HG02759 (cell line): ENCODE data around the gene PTGDS.
"Not testable (repeated sequence)": the region's sequence is repeated elsewhere in the genome, so short reads cannot be mapped to it uniquely, and the experiment has no call there.

ENCODE experiments used
- ATAC-seq: cut with Tn5 transposase; IDR thresholded peaks from one replicate; pipeline ENCODE4 v1.9.1; 2021; ENCODE audit warnings: mild to moderate bottlenecking, moderate library complexity; ENCODE audit not compliant: unreplicated experiment

Gene PTGDS

DNA sequence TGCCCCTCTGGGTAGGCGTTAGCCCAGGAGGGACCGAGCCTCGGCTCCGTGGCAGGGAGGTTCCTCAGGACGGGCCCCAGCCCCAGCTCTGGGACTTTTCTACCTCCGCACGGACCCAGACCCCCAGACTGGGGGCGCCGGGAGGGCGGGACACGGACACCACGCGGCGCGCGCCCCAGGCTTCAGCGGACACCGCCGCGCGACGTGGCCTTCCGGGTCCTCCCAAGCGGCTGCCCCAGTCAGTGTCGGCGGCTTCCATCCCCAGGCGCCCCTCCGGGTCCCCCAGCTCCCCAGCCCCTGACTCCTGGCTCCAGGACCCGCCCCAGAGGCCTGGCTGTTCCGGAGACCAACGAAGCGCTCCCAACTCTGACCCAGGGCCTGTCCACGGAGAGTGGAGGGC is 8.5 kb downstream of the PTGDS start:
- ATAC-seq = no peak

DNA sequence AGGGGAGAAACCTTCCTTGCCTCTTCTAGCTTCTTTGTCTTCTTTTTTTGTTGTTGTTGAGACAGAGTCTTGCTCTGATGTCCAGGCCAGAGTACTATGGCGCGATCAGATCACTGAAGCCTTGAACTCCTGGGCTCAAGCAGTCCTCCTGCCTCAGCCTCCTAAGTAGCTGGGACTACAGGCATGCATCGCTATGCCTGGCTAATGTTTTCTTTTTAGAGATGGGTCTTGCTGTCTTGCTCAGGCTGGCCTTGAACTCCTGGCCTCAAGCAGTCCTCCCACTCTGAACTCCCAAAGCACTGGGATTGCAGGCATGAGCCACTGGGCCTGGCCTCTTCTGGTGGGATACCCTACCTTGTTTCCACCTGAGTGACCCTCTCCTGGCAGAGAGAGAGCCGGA is 11.6 kb downstream of the PTGDS start:
- no peak for ATAC-seq

DNA sequence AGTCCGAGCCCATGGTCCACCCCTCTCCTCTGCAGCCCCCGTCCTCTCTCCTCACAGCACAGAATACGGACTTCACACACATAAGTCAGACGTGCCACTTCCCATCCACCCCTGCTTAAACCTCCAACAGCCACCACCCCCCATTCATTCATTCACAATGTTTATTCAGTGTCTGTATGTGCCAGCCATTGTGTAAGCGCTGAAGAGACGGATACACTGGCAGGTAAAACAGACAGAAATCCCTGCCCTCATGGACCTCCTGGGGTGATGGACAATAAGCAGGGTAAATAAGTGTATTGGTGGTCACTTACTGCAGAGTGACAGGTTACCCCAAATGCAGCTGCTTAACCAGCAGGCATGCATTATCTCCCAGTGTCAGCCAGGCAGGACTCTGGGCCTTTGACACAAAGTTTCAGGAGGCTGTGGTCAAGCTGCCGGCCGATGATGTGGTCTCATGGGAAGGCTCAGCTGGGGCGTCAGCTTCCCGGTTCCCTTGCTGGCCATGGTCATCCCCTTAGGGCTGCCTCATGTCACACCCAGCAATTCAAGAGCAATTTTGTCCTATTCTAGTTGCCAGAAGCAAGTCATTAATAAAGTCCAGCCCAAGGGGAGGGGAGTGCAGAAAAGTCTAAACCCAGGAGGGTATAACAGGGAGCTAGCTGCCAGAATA is 13.1 kb downstream of the PTGDS start:
- ATAC-seq = no peak

DNA sequence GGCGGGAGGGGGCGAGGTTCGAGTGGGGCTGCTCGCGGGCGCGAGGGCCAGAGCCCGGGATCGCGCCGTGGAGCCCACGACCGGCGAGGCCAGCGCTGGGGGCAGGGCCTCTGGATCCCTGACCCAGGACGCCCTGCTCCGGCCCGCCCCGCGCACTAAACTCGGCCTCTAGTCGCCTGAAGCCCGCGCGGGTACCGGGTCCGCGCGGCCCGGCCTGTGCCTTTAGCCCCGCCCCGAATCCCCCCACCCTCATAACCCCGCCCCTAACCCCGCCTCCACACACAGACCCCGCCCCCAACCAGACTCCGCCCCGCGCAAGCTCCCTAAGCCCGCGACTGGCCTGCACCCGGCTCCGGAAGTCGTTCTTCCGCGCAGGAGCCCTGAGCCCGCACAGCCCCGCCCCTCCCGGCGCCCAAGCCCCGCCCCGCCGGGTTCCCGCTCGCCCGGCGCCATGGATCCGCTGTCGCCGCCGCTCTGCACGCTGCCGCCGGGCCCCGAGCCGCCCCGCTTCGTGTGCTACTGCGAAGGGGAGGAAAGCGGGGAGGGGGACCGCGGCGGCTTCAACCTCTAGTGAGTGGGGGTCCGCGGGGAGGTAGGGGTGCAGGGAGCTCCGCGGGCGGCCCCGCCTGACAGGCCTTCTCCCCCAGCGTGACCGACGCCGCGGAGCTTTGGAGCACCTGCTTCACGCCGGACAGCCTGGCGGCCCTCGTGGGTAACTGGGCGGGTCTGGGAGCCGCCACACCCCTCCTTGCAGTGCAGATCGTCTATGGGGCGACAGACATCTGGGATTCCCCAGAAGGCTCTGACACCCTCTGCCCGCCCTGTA is 14.9 kb downstream of the PTGDS start, which contains the start of gene PAXX:
Gene PAXX (plus strand): TSS at position 430 of the 826 bp plus-strand sequence. CDS start 22 bp downstream, at position 452.
- ATAC-seq = peak; percentile 93

DNA sequence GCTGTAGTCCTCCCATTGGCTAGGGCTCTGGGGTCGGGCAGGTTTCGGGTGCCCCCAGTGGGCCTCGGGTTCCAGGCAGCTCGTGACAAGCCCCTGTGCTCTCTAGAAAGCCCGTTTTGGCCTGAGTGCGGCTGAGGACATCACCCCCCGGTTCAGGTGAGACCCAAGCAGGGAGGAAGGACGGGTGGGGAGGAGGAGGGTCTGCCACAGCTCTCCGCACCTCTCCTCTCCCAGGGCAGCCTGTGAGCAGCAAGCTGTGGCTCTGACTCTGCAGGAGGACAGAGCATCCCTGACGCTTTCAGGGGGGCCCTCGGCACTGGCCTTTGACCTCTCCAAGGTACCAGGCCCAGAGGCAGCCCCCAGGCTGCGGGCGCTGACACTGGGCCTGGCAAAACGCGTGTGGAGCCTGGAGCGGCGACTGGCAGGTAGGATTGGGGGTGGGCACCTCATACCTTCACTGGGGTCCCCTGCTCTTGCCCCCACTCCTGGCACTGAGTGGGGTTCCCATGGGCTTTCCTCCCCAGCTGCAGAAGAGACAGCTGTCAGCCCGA is 15.6 kb downstream of the PTGDS start:
- ATAC-seq = no peak

DNA sequence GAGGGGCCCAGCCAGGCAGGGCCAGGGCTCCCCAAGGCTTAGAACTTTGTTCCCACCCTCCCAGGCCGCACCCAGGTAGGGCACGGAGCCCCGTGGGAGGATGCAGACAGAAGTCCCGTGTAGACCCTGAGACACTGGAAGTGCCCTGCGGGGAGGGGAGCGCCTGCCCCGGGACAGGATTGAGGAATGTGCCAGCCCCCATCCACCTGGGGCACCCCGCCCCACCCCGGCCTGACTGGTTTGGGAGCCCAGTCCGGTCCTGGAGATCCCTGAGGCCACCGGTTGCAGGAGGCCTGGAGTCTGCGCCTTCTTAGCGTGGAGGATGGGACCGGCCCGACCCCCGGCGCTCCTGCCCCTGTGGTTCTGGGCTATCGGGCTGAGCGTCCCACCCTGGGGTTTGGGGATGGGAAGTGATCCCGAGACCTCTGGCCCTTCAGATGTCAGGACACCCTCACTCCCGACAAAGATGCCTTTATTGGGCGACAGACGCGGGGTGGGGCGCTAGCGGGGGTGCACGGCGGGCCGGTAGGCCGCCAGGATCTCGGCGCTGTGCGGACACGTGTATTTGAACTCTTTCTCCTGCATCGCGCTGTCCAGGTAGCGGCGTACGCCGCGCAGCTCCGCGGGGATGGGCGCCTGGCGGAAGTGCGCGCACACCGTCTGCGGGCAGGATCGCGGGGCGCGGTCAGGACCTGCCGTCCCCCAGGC is 17.0 kb downstream of the PTGDS start:
- no peak for ATAC-seq

DNA sequence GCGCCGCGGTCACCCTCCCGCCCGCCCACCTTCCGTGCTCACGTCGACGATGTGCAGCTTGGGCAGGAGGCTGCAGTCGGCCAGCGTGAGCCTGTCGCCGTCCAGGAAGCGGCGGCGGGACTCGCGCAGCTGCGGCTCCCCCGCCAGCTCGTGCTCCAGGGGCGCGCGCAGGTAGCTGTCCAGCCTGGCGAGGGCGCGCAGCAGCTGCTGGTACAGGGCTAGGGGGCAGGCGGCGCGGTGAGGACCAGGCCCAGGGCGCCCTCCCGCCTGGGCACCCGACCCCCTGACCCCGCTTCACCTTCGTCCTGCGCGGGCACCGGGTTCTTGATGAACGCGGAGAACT is 17.6 kb downstream of the PTGDS start:
- no peak for ATAC-seq

DNA sequence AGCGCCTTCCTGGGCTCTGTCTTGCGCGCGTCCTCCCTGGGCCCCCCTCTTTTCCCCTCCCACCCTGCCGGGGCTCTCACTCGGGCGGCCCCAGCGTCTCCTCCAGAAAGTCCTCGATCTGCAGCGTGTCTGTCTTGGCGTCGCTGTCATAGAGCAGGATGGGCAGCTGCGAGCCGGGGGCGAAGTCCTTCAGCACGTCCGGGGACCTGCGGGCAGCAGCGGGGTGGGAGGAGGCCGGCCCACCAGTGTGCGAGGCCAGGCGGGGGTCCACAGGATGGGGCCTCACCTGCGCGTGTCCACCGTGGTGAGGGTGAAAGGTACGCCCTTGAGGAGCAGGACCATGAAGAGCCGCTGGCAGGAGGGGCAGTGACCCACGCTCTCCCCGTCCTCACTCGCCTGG is 18.1 kb downstream of the PTGDS start:
- ATAC-seq = no peak

DNA sequence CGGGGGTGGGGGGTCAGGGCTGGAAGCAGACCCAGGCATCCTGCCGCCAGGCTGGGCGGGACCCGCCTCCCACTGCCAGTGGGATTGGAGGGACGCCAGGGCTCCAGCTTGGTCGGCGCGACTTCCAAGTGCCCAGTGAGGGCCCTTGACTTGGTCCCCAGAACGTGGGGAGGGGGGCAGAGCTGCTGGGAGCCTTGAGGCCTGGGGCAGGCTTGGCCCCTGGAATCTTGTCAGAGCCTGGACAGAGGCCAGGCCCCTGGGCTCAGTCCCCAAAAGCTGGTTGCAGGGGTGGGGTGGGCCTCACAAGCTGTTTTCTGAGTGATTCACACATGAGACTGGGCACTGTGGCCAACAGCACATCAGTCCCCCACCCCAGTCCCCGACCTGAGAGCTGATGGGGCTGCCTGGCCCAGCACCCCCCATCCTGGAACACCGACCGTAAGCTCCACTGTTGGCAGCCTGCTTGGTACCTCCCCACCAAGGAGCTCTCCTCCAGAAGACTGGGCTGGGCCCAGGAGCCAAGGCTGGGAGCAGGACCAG is 18.5 kb downstream of the PTGDS start:
- ATAC-seq = no peak

DNA sequence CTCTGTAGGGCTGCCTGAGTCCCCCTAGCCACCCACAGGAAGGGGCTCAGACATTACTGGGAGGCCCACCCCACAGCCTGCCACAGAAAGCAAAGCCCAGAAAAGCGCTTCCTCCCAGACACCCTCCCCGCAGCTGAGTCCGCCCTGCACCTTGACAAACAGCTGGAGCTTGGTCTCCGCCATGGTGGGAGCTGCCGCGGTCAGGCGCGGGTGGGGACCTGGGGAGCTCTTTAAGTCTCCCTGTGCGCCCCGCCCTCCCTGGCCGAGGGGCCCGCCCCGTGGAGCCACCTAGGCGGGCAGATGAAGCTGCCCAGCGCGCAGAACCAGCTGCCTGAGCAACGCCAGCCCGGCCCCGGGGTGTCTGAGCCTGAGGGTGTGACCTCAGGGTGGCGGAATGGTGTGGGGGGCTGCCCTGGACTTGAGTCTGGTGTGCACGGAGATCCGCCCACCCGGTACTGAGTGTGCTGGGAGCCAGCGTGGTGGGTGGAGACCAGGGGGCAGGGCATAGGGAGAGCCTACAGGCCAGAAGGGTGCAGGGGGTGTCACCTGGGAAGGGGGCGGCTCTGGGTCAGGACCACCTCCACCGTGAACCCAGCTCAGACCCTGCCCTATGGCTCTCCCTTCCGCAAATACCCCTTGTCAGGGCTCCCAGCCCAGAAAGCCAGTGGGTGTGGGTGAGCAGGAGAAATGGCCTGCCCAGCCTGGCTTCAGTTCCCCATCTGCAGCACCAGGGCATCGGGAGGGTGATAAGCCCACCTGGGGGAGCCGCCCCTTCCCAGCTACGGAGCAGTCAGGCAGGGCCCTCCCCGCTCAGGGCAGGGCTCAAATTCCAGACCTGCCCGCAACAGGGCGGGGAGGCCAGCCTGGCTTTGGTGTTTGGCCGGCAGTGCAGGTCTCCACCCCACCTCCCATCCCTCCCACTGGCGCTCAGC is 19.3 kb downstream of the PTGDS start, which contains the start of gene CLIC3:
Gene CLIC3 (minus strand): TSS at position 208 of the 932 bp plus-strand sequence. CDS start 25 bp downstream, at position 183.
- ATAC-seq = no peak

DNA sequence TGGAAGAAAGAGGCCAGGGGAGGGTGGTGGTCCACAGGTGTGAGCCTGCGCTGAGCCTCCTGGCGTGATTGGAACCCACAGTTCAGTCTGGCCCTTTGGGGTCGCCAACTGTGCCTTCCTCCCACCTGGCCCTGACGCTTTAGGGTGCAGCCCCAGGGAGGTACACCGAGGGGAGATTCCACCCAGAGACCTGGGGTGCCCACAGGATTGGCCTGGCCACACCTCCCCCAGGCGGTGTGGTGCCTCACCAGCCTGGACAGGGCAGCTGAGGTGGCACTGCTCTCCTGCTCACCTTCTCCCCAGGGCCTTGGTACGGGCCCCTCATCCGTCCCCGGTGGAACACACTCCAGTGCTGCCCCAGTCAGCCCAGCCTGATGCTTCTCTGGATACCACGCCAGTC is 20.1 kb downstream of the PTGDS start:
- no peak for ATAC-seq

DNA sequence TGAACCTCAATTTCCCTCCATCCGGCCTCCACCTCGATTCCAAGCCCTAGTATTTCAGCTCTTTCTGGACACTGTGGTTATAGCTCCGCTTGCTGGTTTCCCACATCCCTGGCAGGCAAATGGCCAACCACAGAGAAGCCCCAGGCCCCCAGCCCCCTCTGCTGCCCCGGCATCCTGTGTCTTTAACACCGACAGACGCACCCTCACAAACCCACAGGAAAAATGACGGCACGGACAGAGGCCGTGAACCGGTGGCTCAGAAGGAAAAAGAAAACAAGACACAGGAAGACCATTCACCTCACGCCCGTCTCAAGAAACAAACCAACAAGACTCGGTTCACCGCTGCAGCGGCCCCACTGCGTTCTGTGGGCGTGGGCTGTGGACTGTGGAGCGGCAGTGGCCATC is 20.5 kb downstream of the PTGDS start:
- ATAC-seq = no peak

DNA sequence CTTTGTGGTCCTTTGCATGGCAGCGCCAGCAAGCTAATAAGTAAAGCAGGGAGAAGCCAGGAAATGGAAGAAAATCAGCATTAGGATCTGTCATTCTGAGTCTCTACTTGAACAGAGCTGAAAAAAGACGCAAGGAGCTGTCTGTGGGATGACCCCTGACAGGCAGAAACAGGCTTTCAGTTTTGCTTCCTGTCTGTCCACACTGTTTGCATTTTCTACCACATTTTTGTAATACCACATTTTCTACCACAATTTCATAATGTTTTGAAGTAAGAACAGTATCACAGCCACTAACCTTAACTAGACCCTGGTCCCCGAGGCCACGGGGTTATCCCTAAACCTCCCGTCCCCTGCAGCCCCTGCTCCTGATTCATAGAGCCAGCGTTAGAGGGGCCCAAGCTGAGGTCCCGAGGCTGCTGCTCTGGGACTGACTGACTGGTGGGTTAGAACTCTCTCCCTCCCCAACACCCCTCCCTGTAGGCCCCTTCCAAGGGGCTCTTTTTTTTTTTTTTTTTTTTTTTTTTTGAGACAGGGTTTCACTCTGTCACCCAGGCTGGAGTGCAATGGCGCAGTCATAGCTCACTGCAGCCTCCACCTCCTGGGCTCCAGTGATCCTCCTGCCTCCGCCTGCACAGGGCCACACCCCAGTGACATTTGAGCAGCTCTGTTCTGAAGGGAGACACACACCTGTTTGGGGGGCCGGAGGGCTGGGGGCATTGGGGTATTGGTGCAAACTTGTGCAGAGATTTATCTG is 23.1 kb downstream of the PTGDS start:
- peak; percentile 73 for ATAC-seq

DNA sequence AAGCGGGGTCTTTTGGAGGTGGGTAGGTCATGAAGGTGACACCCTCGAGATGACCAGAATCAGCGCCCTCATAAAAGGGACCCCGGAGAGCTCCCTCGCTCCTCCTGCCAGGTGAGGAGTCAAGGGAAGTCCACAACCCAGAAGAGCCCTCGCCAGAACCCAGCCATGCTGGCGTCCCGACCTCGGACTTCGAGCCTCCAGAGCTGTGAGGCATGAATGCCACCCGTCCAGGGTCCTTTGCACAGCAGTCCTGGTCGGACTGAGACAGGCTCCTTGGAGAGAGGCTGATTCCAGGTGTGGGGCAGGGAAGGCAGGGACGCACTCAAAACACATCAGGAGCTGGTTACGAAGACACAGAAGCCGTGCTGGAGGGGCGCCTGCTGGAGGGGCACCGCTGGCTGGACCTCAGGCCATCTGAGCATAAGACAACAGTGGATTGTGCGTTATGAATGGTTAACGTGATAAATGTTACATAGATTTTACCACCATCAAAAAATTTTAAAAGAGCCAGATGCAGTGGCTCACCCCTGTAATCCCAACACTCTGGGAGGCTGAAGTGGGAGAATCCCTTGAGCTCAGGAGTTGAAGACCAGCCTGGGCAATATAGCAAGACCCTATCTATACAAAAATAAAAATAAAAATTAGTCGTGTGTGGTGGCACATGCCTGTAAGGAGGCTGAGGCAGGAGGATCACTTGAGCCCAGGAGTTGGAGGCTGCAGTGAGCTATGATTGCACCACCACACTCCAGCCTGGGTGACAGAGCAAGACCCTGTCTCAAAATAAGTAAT is 24.7 kb downstream of the PTGDS start:
- no peak for ATAC-seq

DNA sequence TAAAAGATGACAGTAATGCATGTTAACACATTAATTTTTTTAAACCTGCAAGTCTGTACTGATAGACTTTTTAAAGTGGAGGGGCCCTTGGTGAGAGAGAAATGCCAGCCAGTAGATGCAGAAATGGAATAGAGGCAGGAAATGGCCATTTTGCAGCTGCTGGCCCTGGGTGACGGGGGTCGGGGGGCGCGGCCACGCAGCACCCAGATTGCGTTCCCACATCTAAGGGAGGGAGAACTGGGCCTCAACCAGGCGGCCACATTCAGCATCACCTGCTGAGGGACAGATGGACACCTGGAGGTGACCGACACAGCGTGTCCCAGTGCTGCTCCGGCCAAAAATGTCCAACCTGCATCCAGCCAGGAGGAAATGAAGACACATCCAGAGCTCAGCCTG is 25.3 kb downstream of the PTGDS start:
- ATAC-seq = no peak

DNA sequence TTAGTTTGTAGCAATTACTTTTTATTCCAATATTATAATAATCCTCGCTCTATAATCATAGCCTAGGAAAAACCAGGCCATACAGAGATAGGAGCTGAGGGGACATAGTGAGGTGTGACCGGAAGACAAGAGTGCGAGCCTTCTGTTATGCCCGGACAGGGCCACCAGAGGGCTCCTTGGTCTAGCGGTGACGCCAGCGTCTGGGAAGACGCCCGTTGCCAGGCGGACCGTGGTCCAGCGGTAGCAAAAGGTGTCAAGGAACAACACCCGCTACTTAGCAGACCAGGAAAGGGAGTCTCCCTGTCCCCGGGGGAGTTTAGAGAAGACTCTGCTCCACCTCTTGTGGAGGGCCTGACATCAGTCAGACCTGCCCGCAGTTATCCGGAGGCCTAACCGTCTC is 27.0 kb downstream of the PTGDS start:
- not testable (repeated sequence) for ATAC-seq

DNA sequence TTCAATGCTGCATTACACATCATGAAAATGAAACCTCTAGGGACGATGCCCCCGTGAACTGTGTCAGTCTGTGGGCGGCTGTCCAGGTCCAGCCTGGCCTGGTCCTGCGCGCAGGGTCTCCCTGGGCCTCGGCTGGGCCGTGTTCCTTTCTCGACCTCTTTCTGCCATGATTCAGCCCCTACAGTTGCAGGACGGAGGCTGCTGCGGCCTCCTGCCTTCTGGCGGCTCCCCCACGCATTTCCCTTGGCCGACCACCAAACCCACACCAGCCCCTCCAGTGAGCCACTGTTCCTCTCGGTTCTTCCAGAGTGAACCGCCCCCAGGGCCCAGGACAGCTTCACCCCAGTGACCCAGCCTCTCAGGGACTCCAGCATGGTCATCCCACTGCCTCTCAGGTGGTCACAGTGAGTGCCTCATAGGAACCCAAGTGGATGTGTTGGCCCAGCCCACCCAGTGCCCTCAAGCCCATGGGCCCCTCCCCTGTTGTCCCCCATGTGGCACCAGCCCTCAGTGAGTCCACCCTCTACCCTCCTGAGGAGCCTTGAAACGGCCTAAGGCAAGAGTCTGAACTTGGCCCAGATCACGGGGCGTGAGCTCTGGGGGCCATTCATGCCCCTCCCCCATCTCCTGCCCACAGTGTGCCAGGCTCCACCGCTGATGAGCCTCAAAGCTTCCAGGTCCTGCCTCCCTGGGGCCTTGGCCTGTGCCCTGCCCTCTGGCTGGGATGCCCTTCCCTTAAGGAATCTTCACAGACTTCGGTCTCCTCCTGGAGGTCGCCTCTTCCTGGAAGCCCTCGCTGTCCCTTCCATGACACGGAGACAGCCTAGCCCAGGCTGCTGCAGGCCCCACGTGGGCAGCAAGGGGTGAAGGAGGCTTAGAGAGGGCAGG is 29.1 kb downstream of the PTGDS start:
- no peak for ATAC-seq
